HG02763 (cell line): ENCODE results near the gene RPP14.

Experiments used
- ATAC-seq: cut with Tn5 transposase; IDR thresholded peaks from one replicate; pipeline ENCODE4 v1.9.1; 2021; ENCODE audit warnings: mild to moderate bottlenecking, moderate library complexity; ENCODE audit not compliant: unreplicated experiment

RPP14 gene

GRCh38 chr3:58291671-58292338 is 14.2 kb upstream of the RPP14 start:
- no peak for ATAC-seq

- no peak for ATAC-seq
Measured at GRCh38 chr3:58292866-58293265, 13.2 kb upstream of the RPP14 start.

- ATAC-seq, result no peak
Measured at GRCh38 chr3:58293516-58293915, 12.5 kb upstream of the RPP14 start.

- ATAC-seq, result no peak
Measured at GRCh38 chr3:58296269-58296668, 9.8 kb upstream of the RPP14 start.

GRCh38 chr3:58296843-58297242 is 9.2 kb upstream of the RPP14 start:
- ATAC-seq, result no peak

GRCh38 chr3:58298190-58298589 is 7.9 kb upstream of the RPP14 start:
- no peak for ATAC-seq

- ATAC-seq, result no peak
Measured at GRCh38 chr3:58299075-58299474, 7.0 kb upstream of the RPP14 start.

- no peak for ATAC-seq
Measured at GRCh38 chr3:58299839-58300516, 6.1 kb upstream of the RPP14 start.

GRCh38 chr3:58307639-58308215 is 1.7 kb downstream of the RPP14 start:
- ATAC-seq, result no peak

GRCh38 chr3:58308728-58309127 is 2.7 kb downstream of the RPP14 start:
- ATAC-seq, result no peak

GRCh38 chr3:58317811-58318210 is 11.8 kb downstream of the RPP14 start:
- no peak for ATAC-seq

- no peak for ATAC-seq
Measured at GRCh38 chr3:58321791-58322190, 15.7 kb downstream of the RPP14 start.

- ATAC-seq, result no peak
Measured at GRCh38 chr3:58322793-58323192, 16.7 kb downstream of the RPP14 start.

GRCh38 chr3:58323529-58324390 is 17.7 kb downstream of the RPP14 start:
- no peak for ATAC-seq

- no peak for ATAC-seq
Measured at GRCh38 chr3:58324391-58325390, 18.6 kb downstream of the RPP14 start.

- no peak for ATAC-seq
Measured at GRCh38 chr3:58325525-58325992, 19.5 kb downstream of the RPP14 start.

- ATAC-seq, result no peak
Measured at GRCh38 chr3:58326267-58326900, 20.3 kb downstream of the RPP14 start.

- ATAC-seq, result no peak
Measured at GRCh38 chr3:58329150-58329921, 23.3 kb downstream of the RPP14 start.

GRCh38 chr3:58329922-58330413 is 23.9 kb downstream of the RPP14 start:
- no peak for ATAC-seq
